ENCODE data around the gene CFAP54. TPM values are rescaled to one million over a fixed set of nuclear protein-coding genes. Genes with fewer than 3 reads are reported as not detected.
"Not testable (repeated sequence)": the region's sequence is repeated elsewhere in the genome, so short reads cannot be mapped to it uniquely, and the experiment has no call there.

CFAP54 gene
- total RNA-seq, 1 experiment from 2014 or later: 0.05 TPM

DNA sequence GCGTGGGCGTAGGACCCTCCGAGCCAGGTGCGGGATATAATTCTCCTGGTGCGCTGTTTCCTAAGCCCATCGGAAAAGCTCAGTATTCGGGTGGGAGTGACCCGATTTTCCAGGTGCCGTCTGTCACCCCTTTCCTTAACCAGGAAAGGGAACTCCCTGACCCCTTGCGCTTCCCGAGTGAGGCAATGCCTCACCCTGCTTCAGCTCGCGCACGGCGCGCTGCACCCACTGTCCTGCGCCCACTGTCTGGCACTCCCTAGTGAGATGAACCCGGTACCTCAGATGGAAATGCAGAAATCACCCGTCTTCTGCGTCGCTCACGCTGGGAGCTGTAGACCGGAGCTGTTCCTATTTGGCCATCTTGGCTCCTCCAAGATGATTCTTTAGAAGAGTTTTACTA is 240.1 kb downstream of the CFAP54 start:
- not testable (repeated sequence) for DNase-seq (ENCODE audit: low read depth in 1 of 2, low spot score in 2 of 2); H3K27me3 ChIP-seq (replicated peaks); H3K36me3 ChIP-seq; H3K4me3 ChIP-seq; H3K4me1 ChIP-seq (replicated peaks); H3K9me3 ChIP-seq (replicated peaks); H3K27ac ChIP-seq

DNA sequence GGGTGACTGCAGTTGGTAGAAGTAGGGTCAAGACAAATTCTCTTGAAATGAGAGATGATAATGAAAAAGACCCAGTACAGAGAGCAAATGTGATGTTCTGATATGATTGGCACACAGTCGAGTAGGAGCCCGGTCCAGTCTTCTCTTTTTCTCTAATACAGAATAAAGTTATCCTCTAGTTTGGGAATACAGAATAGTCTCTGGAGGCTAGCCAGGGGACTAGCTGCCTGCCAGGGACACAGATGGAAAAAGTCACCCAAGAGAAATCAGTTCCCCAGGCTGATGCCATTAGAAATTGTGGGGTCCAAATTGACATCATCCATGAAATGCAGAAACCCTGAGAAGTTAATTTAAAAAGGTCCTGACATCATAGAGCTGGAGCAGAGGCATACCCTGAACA is 240.5 kb downstream of the CFAP54 start:
- no peaks in the 10 kb centered on the region for H3K27me3 ChIP-seq (replicated peaks)
- no peak for DNase-seq (ENCODE audit: low read depth in 1 of 2, low spot score in 2 of 2)
- H3K9me3 ChIP-seq (replicated peaks): no peaks in the 10 kb centered on the region
- H3K27ac ChIP-seq: no peak overlapping the region
- H3K36me3 ChIP-seq: no peaks in the 10 kb centered on the region
- no peak overlapping the region for H3K4me3 ChIP-seq
- no peaks in the 10 kb centered on the region for H3K4me1 ChIP-seq (replicated peaks)

DNA sequence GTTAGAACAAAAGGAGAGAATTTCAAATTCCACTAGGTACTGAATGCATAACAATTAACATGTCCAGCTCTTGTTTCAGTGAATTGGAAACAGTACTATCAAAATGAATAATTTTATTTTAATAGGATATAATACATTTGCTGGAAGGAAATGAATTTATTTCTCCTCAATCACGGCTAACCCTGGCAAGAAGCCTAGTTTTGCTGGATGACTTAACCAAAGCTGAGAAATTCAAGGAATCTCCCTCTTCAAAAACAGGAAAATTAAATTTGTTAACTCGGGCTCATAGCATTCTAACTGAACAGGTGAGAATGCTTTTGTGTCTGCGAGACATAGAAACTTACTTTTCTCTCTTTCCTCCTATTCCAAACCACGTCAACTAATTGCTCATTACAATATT is 254.2 kb downstream of the CFAP54 start:
- Histone ChIP-seq H3K27ac (no peak overlapping the region), H3K4me1 (replicated peaks) (no peaks in the 10 kb centered on the region), H3K27me3 (replicated peaks) (no peaks in the 10 kb centered on the region), H3K9me3 (replicated peaks) (no peaks in the 10 kb centered on the region), H3K36me3 (no peaks in the 10 kb centered on the region), H3K4me3 (no peak overlapping the region)
- DNase-seq (ENCODE audit: low read depth in 1 of 2, low spot score in 2 of 2): no peak

DNA sequence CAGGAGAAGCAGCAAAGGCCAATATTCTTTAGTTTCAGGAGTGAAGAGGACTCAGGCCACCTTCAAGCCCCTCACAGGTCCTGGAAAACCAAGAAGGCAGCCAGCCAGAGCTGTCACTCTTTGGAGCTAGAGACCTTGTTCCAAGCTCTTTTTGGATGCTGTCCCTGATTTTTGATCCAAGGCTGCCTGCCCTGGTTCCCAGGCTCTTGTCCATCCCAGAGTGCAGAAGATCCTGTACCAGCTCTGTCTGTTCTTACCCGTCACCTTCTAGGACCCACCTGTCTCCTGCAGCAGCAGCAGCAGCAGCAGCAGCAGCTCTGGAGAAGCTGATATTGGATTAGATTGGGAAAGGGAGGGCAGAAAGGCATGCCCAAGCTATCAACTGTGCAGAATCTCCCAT is 260.6 kb downstream of the CFAP54 start:
- DNase-seq (ENCODE audit: low read depth in 1 of 2, low spot score in 2 of 2): no peak
- Histone ChIP-seq H3K36me3 (no peaks in the 10 kb centered on the region), H3K27me3 (replicated peaks) (no peaks in the 10 kb centered on the region), H3K4me1 (replicated peaks) (no peaks in the 10 kb centered on the region), H3K4me3 (no peak overlapping the region), H3K27ac (no peak overlapping the region), H3K9me3 (replicated peaks) (no peaks in the 10 kb centered on the region)

DNA sequence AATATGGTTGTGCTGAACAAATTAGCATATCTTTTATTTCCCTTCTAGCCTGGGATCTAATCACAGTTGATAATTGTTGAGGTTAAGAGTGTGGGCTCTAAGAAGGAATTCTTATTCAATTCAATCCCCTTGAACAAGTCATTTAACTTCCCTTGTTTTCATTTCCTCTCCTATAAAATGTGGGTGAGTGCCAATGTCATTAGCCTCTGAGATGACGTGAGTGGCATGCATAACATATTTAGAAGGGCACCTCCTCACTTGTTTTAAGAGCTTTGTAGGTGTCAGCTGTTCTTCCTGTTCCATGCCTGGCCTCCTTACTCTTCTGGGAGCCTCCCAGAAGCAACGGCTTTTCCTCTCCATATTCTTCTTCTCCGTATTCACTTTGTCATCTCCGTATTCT is 262.2 kb downstream of the CFAP54 start:
- H3K4me1 ChIP-seq (replicated peaks): no peaks in the 10 kb centered on the region
- no peak for DNase-seq (ENCODE audit: low read depth in 1 of 2, low spot score in 2 of 2)
- H3K4me3 ChIP-seq: no peak overlapping the region
- H3K36me3 ChIP-seq: no peaks in the 10 kb centered on the region
- H3K27me3 ChIP-seq (replicated peaks): no peaks in the 10 kb centered on the region
- H3K9me3 ChIP-seq (replicated peaks): no peaks in the 10 kb centered on the region
- no peak overlapping the region for H3K27ac ChIP-seq

DNA sequence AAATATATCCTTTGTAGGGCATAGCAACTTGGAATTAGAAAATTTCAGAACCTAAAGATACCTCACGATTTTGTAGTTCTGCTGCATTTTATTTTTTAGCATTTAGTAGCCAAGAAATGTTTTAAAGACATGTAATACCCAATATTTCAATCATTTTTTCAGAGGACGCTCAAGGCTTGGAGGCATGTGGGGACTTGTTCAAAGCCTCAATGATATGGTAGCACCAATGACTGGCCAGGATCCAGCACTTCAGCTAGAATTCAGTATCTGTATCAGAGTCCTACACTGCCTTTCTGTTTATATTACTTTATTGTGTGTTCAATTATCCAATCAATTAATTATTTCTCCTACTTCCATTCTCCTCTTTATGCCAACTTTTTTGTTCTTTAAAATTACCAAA is 262.8 kb downstream of the CFAP54 start:
- H3K27me3 ChIP-seq (replicated peaks): no peaks in the 10 kb centered on the region

DNA sequence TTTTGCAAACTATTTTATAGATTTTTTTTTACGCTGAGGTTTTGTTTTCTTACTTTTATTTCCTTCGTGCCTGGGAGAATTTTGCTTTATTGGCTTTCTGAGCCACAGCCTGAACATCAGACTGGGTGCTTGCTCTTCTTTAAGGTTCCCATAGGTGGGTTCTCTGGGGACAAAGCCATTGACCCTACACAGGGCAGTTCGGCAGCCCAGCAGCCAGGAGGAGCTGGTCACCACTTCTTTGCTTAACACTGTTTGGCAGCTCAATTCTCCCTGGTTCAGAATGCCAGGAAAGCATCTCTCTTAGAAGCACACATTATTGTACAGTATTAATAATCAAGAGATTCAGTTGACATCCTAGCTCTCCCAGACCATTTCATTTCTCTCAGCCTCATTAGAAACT is 276.9 kb downstream of the CFAP54 start:
- Histone ChIP-seq H3K36me3 (no peaks in the 10 kb centered on the region), H3K27ac (no peak overlapping the region), H3K4me3 (no peak overlapping the region), H3K4me1 (replicated peaks) (peaks cover 11% of the 10 kb centered on the region; the same call in 1 of the 2 replicates), H3K9me3 (replicated peaks) (no peaks in the 10 kb centered on the region), H3K27me3 (replicated peaks) (no peaks in the 10 kb centered on the region)
- DNase-seq (ENCODE audit: low read depth in 1 of 2, low spot score in 2 of 2): no peak

More for the DNA sequence above, 262.8 kb downstream of the CFAP54 start:
- no peak overlapping the region for H3K4me3 ChIP-seq
- H3K36me3 ChIP-seq: no peaks in the 10 kb centered on the region
- H3K27ac ChIP-seq: no peak overlapping the region
- DNase-seq (ENCODE audit: low read depth in 1 of 2, low spot score in 2 of 2): no peak
- no peaks in the 10 kb centered on the region for H3K9me3 ChIP-seq (replicated peaks)
- no peaks in the 10 kb centered on the region for H3K4me1 ChIP-seq (replicated peaks)

DNA sequence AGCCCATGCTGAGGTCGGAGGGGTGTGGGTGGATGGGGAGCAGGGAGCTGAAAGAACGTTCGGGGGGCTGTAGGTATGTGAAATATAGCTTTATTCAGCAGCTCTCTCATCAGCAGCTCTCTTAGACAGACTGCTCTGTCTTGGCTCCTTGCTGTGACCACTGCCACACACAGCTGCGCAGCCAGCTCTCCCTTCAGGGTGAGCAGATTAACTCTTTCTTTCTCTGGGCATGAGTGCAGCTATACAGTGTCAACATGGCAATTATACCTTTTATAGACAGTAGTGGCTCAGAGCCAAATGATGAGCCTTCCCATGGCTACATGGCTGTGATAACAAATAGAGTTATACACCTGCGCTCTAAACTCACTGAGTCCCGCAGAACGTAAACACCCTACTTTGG is 280.0 kb downstream of the CFAP54 start:
- DNase-seq (ENCODE audit: low read depth in 1 of 2, low spot score in 2 of 2): no peak
- no peak overlapping the region for H3K27ac ChIP-seq
- H3K9me3 ChIP-seq (replicated peaks): no peaks in the 10 kb centered on the region

DNA sequence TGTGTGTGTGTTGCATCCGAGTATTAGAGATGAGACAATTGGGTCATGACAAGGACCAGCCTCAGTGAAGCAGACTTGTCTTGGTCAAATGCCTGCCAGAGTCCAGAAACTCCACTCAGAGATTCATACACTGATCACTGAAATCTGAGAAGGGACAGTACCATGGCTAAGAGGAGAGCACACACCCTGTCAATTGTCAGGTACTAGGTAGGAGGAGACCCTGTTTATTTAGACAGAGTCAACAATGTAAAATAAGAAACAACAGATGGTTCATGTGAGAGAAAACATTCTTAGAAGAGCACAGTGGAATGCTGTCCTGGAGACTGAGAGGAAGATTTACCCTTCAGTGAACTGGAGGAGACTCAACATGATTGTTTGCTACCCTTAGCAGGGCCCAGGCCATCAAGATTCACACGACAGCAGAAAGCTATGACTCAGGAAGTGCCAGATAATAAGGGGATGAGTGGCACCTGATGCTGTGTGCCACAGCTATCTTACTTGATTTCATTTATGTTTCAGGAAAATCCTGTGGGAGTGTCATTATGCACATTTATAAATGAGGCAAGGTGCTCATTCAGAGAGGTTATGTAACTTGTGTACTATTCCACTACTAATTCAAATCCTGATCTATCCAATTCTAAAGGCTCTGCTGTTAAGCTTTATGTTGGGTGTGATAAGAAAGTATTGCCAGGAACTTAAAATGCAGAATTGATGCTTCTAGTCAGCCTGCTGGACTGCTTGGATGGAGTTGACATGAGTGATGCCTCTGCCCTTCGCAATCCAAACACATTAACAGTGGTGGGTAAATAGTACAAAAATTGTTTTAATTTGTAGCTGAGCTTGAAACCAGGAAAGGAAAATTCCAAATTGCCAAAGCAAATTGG is 281.1 kb downstream of the CFAP54 start:
- Histone ChIP-seq H3K27ac (no peak overlapping the region), H3K4me3 (no peak overlapping the region), H3K9me3 (replicated peaks) (no peaks in the 10 kb centered on the region), H3K27me3 (replicated peaks) (no peaks in the 10 kb centered on the region), H3K36me3 (no peaks in the 10 kb centered on the region), H3K4me1 (replicated peaks) (peaks cover 40% of the 10 kb centered on the region)
- DNase-seq (ENCODE audit: low read depth in 1 of 2, low spot score in 2 of 2): peak in 1 of 2 experiments; percentile 27

More for the DNA sequence above, 280.0 kb downstream of the CFAP54 start:
- Histone ChIP-seq H3K4me1 (replicated peaks) (peaks cover 32% of the 10 kb centered on the region), H3K36me3 (no peaks in the 10 kb centered on the region), H3K4me3 (no peak overlapping the region), H3K27me3 (replicated peaks) (no peaks in the 10 kb centered on the region)

DNA sequence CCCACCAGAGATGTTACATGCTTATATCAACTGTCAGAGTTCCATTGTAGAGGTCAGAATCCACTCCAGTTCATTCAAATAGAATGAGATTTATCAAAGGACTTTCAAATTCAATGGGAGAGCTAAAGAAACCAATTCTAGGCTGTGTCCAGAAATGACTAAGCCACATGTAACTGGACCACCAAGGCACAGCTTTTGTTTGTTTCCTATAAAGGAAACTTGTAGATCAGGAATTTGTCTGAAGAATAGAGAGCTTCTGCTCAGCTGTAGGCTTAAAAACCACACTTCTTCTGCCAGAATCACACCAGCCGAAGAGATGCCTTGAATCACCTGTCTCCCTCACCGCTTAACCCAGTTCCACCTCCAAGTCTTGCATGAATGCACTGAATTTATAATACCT is 283.7 kb downstream of the CFAP54 start:
- Histone ChIP-seq H3K36me3 (no peaks in the 10 kb centered on the region), H3K27ac (peak overlapping the region; percentile 81)

DNA sequence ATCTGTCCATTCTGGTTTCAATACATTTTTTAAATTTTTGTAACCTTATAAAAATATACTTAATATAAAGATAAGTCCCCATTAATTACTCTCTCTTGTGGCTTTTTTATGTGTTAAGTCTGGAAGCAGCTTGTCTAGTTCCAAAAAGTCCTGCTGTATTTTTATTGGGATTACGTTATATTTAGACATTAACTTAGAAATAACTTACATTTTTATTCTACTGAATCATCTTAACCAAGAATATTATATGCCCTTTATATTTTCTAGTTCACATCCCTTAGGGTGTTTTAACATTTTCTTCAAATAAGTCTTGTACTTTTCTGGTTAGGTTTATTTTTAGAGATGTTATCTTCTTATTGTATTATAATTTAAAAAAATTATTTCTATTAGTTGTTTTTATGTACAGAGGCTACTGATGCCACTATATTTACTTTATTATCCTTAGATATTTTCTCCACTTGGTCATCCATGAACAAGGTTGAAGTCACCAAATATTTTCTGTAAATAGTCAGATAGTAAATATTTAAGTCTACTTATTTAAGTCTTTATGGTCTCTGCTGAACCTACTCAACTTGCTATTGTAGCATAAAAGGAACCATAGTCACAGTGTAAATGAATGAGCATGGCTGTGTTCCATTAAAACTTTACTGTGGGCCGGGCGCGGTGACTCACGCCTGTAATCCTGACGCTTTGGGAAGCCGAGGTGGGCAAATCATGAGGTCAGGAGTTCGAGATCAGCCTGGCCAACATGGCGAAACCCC is 285.3 kb downstream of the CFAP54 start:
- Histone ChIP-seq H3K36me3 (no peaks in the 10 kb centered on the region), H3K27ac (peak overlapping the region; percentile 81), H3K4me3 (no peak overlapping the region), H3K4me1 (replicated peaks) (peaks cover 41% of the 10 kb centered on the region), H3K27me3 (replicated peaks) (no peaks in the 10 kb centered on the region), H3K9me3 (replicated peaks) (no peaks in the 10 kb centered on the region)
- peak; percentile 74 to 78 for DNase-seq (ENCODE audit: low read depth in 1 of 2, low spot score in 2 of 2)

More for the DNA sequence above, 283.7 kb downstream of the CFAP54 start:
- DNase-seq (ENCODE audit: low read depth in 1 of 2, low spot score in 2 of 2): peak; percentile 65 to 84
- Histone ChIP-seq H3K27me3 (replicated peaks) (no peaks in the 10 kb centered on the region), H3K4me3 (no peak overlapping the region), H3K4me1 (replicated peaks) (peaks cover 41% of the 10 kb centered on the region), H3K9me3 (replicated peaks) (no peaks in the 10 kb centered on the region)

DNA sequence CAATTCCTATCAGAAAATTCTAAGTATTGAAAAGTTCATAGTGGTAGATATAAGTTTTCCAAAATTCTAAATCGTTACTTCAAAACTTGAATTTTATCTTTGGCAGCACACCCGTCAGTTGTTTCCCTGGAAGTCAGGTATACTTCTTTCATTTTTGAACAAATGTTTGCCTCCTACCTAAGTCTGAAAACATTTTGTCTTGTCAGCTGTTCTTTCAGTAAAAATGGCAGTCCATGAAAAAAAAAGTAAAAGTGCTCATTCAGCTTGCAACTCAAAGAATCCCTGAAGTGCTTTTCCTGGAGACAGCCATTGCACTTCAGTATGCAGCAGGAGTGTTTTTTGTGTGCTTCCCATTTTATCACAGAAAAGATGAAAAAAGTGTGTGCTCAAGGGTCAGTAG is 287.5 kb downstream of the CFAP54 start:
- DNase-seq (ENCODE audit: low read depth in 1 of 2, low spot score in 2 of 2): no peak

DNA sequence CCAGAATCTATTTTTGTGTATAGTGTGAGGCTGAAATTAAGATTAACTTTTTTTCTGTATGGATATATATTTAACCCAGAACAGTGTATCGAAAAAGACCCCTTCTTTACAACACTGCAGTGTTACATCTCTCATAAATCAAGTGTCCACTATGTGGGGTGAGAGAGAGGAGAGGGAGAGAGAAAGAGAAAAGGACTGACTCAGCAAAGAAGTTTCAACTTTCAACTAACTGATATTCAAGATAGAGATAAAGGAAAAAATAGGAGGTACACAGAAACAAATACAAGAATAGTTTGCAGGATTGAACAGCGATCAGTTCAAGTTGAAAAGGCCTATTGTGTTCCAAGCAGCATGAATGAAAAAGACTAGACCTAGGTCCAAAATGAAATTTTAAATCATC is 291.0 kb downstream of the CFAP54 start:
- H3K9me3 ChIP-seq (replicated peaks): no peaks in the 10 kb centered on the region
- H3K4me1 ChIP-seq (replicated peaks): peaks cover 2% of the 10 kb centered on the region
- H3K36me3 ChIP-seq: no peaks in the 10 kb centered on the region
- H3K27me3 ChIP-seq (replicated peaks): no peaks in the 10 kb centered on the region
- H3K27ac ChIP-seq: no peak overlapping the region
- no peak for DNase-seq (ENCODE audit: low read depth in 1 of 2, low spot score in 2 of 2)
- H3K4me3 ChIP-seq: no peak overlapping the region

More for the DNA sequence above, 287.5 kb downstream of the CFAP54 start:
- no peak overlapping the region for H3K4me3 ChIP-seq
- no peak overlapping the region for H3K27ac ChIP-seq
- no peaks in the 10 kb centered on the region for H3K36me3 ChIP-seq
- no peaks in the 10 kb centered on the region for H3K27me3 ChIP-seq (replicated peaks)
- no peaks in the 10 kb centered on the region for H3K9me3 ChIP-seq (replicated peaks)
- peaks cover 30% of the 10 kb centered on the region for H3K4me1 ChIP-seq (replicated peaks)

DNA sequence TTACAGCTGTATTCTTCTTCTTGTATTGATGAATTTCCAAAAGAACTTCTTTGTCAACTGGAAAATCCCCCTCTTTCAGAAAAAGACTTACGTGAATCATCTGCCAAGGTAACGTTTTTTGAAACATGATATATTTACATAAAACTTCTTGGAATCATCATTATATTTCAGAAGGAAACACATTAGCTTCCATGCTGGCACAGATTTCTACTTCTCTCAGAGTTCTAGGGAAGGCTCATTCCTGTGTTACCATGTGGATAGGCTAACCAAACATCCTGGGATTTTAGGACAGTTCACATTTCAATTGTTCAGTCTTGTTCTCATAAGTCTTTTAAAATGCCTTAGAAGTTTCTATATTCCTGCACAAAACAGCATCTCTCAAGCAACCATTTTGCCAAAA is 297.4 kb downstream of the CFAP54 start:
- H3K9me3 ChIP-seq (replicated peaks): no peaks in the 10 kb centered on the region
- no peaks in the 10 kb centered on the region for H3K27me3 ChIP-seq (replicated peaks)
- H3K36me3 ChIP-seq: no peaks in the 10 kb centered on the region
- no peak overlapping the region for H3K4me3 ChIP-seq
- no peak for DNase-seq (ENCODE audit: low read depth in 1 of 2, low spot score in 2 of 2)
- H3K4me1 ChIP-seq (replicated peaks): no peaks in the 10 kb centered on the region
- no peak overlapping the region for H3K27ac ChIP-seq
